IMR-90 (cell line): ENCODE data around the gene WDR91. TPM values are rescaled to one million over a fixed set of nuclear protein-coding genes. Genes with fewer than 3 reads are reported as not detected.

Experiments used
- ATAC-seq: fragments of 200-7000 bp; cut with Tn5 transposase; 2 replicates; pipeline ENCODE4 v1.9.1; 2020; ENCODE audit warnings: low read depth, mild to moderate bottlenecking, moderate library complexity
- BruUV-seq: library from RNA; stranded (reverse); fragments of 400-500 nt; replicated peaks from 2 replicates; lab custom pipeline; 2021; lab: Mats Ljungman, UMichigan
- CTCF ChIA-PET: fragments of 300-600 bp; formaldehyde crosslinking; extraction: SDS; loops from one replicate; lab custom pipeline; 2021; ENCODE audit warnings: antibody characterized with exemption; lab: Yijun Ruan, JAX
- POLR2A ChIA-PET: fragments of 300-600 bp; sonication (Branson Sonifier 250); formaldehyde crosslinking; loops from one replicate; lab custom pipeline; 2022; ENCODE audit warnings: antibody characterized with exemption; ENCODE audit not compliant: unreplicated experiment; lab: Charles Lee
- DNase-seq: peaks from one replicate; pipeline ENCODE4 v3.0.0; 2013
- H2AFZ ChIP-seq: replicated peaks from 2 replicates; pipeline ENCODE3; 2013; ENCODE audit warnings: low read length, mild to moderate bottlenecking; ENCODE audit not compliant: poor library complexity
- H2AK5ac ChIP-seq: 2 replicates; pipeline ENCODE4 v1.6.1; 2013; ENCODE audit warnings: low read depth, low read length, inconsistent platforms
- H2AK9ac ChIP-seq: replicated peaks from 2 replicates; pipeline ENCODE3; 2013; ENCODE audit warnings: mild to moderate bottlenecking, low read depth, low read length, moderate library complexity; ENCODE audit not compliant: poor library complexity
- H2BK120ac ChIP-seq: 2 replicates; pipeline ENCODE4 v1.6.1; 2013; ENCODE audit warnings: low read depth, low read length, inconsistent platforms
- H2BK15ac ChIP-seq: 3 replicates; pipeline ENCODE4 v1.6.1; 2013; ENCODE audit warnings: low read depth, low read length, inconsistent platforms
- H2BK20ac ChIP-seq: 2 replicates; pipeline ENCODE4 v1.6.1; 2013; ENCODE audit warnings: low read depth, mild to moderate bottlenecking, inconsistent platforms, low read length, moderate library complexity
- H2BK5ac ChIP-seq: 2 replicates; pipeline ENCODE4 v1.6.1; 2013; ENCODE audit warnings: mild to moderate bottlenecking, low read depth, low read length, inconsistent platforms; ENCODE audit not compliant: poor library complexity, severe bottlenecking
- H3K14ac ChIP-seq: replicated peaks from 2 replicates; pipeline ENCODE4 v1.6.1; 2013; ENCODE audit warnings: low read depth, low read length, inconsistent platforms
- H3K18ac ChIP-seq: 2 replicates; pipeline ENCODE4 v1.6.1; 2013; ENCODE audit warnings: low read depth, low read length, control low read depth
- H3K23ac ChIP-seq: 2 replicates; pipeline ENCODE4 v1.6.1; 2013; ENCODE audit warnings: low read depth, low read length, inconsistent platforms
- H3K27ac ChIP-seq: 2 replicates; pipeline ENCODE4 v1.5.1; 2013; ENCODE audit warnings: mild to moderate bottlenecking, control low read depth, low read length; ENCODE audit not compliant: insufficient read depth
- H3K27me3 ChIP-seq: 2 replicates; pipeline ENCODE4 v1.6.1; 2013; ENCODE audit warnings: low read length; ENCODE audit not compliant: control insufficient read depth, insufficient read depth
- H3K36me3 ChIP-seq: 2 replicates; pipeline ENCODE4 v1.6.1; 2013; ENCODE audit warnings: low read length, mixed read lengths; ENCODE audit not compliant: control insufficient read depth, insufficient read depth
- H3K4ac ChIP-seq: 2 replicates; pipeline ENCODE4 v1.6.1; 2013; ENCODE audit warnings: low read depth, low read length, inconsistent platforms
- H3K4me1 ChIP-seq: 2 replicates; pipeline ENCODE4 v1.6.1; 2013; ENCODE audit warnings: low read length, mixed read lengths; ENCODE audit not compliant: control insufficient read depth, insufficient read depth
- H3K4me2 ChIP-seq: 2 replicates; pipeline ENCODE4 v1.6.1; 2013; ENCODE audit warnings: low read depth, mild to moderate bottlenecking, control low read depth, low read length, moderate library complexity
- H3K4me3 ChIP-seq: 2 replicates; pipeline ENCODE4 v1.5.1; 2013; ENCODE audit warnings: low read depth, mild to moderate bottlenecking, control low read depth, low read length, moderate library complexity; ENCODE audit not compliant: insufficient read depth
- H3K56ac ChIP-seq: 2 replicates; pipeline ENCODE4 v1.6.1; 2013; ENCODE audit warnings: low read length, inconsistent platforms; ENCODE audit not compliant: insufficient read depth; ENCODE audit errors: extremely low read depth
- H3K79me1 ChIP-seq, 2 experiments: 2 replicates each; pipeline ENCODE4 v1.6.1; 2013; ENCODE audit warnings: low read length in 2 of 2, inconsistent platforms in 1 of 2, low read depth in 1 of 2
- H3K9ac ChIP-seq: 2 replicates; pipeline ENCODE4 v1.6.1; 2013; ENCODE audit warnings: low read depth, low read length, control low read depth
- H3K9me1 ChIP-seq: 2 replicates; pipeline ENCODE4 v1.6.1; 2013; ENCODE audit warnings: low read length, inconsistent platforms; ENCODE audit not compliant: insufficient read depth
- H3K9me3 ChIP-seq: 2 replicates; pipeline ENCODE4 v1.6.1; 2013; ENCODE audit warnings: low read length; ENCODE audit not compliant: control insufficient read depth, insufficient read depth
- H4K20me1 ChIP-seq: 2 replicates; pipeline ENCODE4 v1.6.1; 2013; ENCODE audit warnings: low read length, inconsistent platforms; ENCODE audit not compliant: insufficient read depth
- H4K5ac ChIP-seq: 2 replicates; pipeline ENCODE4 v1.6.1; 2013; ENCODE audit warnings: mild to moderate bottlenecking, low read depth, low read length, control low read depth
- H4K8ac ChIP-seq, 2 experiments: 2 replicates each; pipeline ENCODE4 v1.6.1; 2013; ENCODE audit warnings: low read depth in 2 of 2, low read length in 2 of 2, control low read depth in 1 of 2, inconsistent platforms in 1 of 2
- H4K91ac ChIP-seq: 2 replicates; pipeline ENCODE4 v1.6.1; 2013; ENCODE audit warnings: low read depth, low read length, inconsistent platforms; ENCODE audit not compliant: insufficient read depth
- BHLHE40 ChIP-seq: fragments of 150-350 bp; IDR thresholded peaks from 2 replicates; pipeline ENCODE4 v1.6.1; 2016; ENCODE audit warnings: mild to moderate bottlenecking, low read depth, low read length
- CEBPB ChIP-seq: IDR thresholded peaks from 2 replicates; pipeline ENCODE4 v1.6.1; 2012; ENCODE audit warnings: low read depth, low read length, improper control_type of control experiment
- CHD1 ChIP-seq: IDR thresholded peaks from 2 replicates; pipeline ENCODE4 v1.6.1; 2012; ENCODE audit warnings: low read depth, low read length, improper control_type of control experiment
- CTCF ChIP-seq: conservative IDR thresholded peaks from 2 replicates; pipeline ENCODE4 v1.5.1; 2012; ENCODE audit warnings: mild to moderate bottlenecking, low read depth, low read length, improper control_type of control experiment
- ELK1 ChIP-seq: fragments of 150-350 bp; IDR thresholded peaks from 2 replicates; pipeline ENCODE4 v1.6.1; 2016; ENCODE audit warnings: low read depth, mild to moderate bottlenecking, low read length, moderate library complexity, borderline replicate concordance
- FOS ChIP-seq: fragments of 150-350 bp; IDR thresholded peaks from 2 replicates; pipeline ENCODE4 v1.6.1; 2016; ENCODE audit warnings: low read depth, low read length
- MAFK ChIP-seq: IDR thresholded peaks from 2 replicates; pipeline ENCODE4 v1.6.1; 2012; ENCODE audit warnings: low read depth, low read length, improper control_type of control experiment
- MAZ ChIP-seq: IDR thresholded peaks from 2 replicates; pipeline ENCODE4 v1.6.1; 2012; ENCODE audit warnings: low read depth, mild to moderate bottlenecking, low read length, improper control_type of control experiment, moderate library complexity, borderline replicate concordance
- MXI1 ChIP-seq: IDR thresholded peaks from 2 replicates; pipeline ENCODE4 v1.6.1; 2012; ENCODE audit warnings: low read depth, mild to moderate bottlenecking, low read length, moderate library complexity, borderline replicate concordance
- NFE2L2 ChIP-seq: fragments of 150-350 bp; IDR thresholded peaks from 2 replicates; pipeline ENCODE4 v1.6.1; 2016; ENCODE audit warnings: low read depth, mild to moderate bottlenecking, low read length
- POLR2A ChIP-seq: IDR thresholded peaks from 2 replicates; pipeline ENCODE4 v1.6.1; 2012; ENCODE audit warnings: mild to moderate bottlenecking, low read depth, low read length
- RAD21 ChIP-seq: IDR thresholded peaks from 2 replicates; pipeline ENCODE4 v1.6.1; 2012; ENCODE audit warnings: low read length, improper control_type of control experiment
- RCOR1 ChIP-seq: IDR thresholded peaks from 2 replicates; pipeline ENCODE4 v1.6.1; 2012; ENCODE audit warnings: mild to moderate bottlenecking, low read length, improper control_type of control experiment; ENCODE audit not compliant: insufficient replicate concordance
- RFX5 ChIP-seq: IDR thresholded peaks from 2 replicates; pipeline ENCODE4 v1.8.0; 2012; ENCODE audit warnings: low read depth, mild to moderate bottlenecking, low read length, moderate library complexity
- SMC3 ChIP-seq: fragments of 150-350 bp; IDR thresholded peaks from 2 replicates; pipeline ENCODE4 v1.6.1; 2016; ENCODE audit warnings: low read depth, mild to moderate bottlenecking, antibody characterized with exemption, low read length, moderate library complexity
- WGBS, 2 experiments: methylation state at CpG; one replicate each; pipeline versions ENCODE4 v1.1.5 to v1.1.7; 2013; ENCODE audit warnings: missing lambda C conversion rate in 2 of 2; ENCODE audit not compliant: insufficient read length in 1 of 2; ENCODE audit errors: extremely low coverage in 2 of 2; 5-methylcytosine and 5-hydroxymethylcytosine counted together
- dilution Hi-C: fragments of 300-500 bp; cut with HindIII; formaldehyde crosslinking; loops from one replicate; pipeline ENCODE4 v1.14.3; 2018; ENCODE audit warnings: low sequenced_read_pairs; ENCODE audit not compliant: unreplicated experiment
- in situ Hi-C: fragments of 300-500 bp; cut with MboI; formaldehyde crosslinking; loops from 3 replicates; pipeline ENCODE4 v1.14.3; 2019; ENCODE audit warnings: low sequenced_read_pairs, inconsistent platforms, mixed read lengths
- intact Hi-C: fragments of 100-400 bp; cut with micrococcal nuclease; formaldehyde crosslinking; loops from 2 replicates; pipeline ENCODE4 v1.10.0; 2022
- polyA plus RNA-seq, 3 experiments: library from polyadenylated mRNA; depleted of rRNA; stranded (reverse); fragments of >200 nt; gene quantifications; 2 replicates each; pipeline ENCODE4 v1.2.3, GENCODE V29; 2012; ENCODE audit warnings: low replicate concordance in 1 of 3
- total RNA-seq: library from RNA; depleted of rRNA; stranded (reverse); fragments of >200 nt; gene quantifications from 2 replicates; pipeline ENCODE4 v1.2.3, GENCODE V29; 2012
- TF ChIP-seq, protein P1 (sequence below): fragments of 150-350 bp; IDR thresholded peaks from 2 replicates; pipeline ENCODE4 v1.6.1; 2017; ENCODE audit warnings: mild to moderate bottlenecking, antibody characterized with exemption, low read length, low read depth

Gene WDR91
- total and polyA plus RNA-seq, 2 of the 4 experiments (the other 2 are of a cell fraction) = 5.2 to 10.3 TPM

DNA sequence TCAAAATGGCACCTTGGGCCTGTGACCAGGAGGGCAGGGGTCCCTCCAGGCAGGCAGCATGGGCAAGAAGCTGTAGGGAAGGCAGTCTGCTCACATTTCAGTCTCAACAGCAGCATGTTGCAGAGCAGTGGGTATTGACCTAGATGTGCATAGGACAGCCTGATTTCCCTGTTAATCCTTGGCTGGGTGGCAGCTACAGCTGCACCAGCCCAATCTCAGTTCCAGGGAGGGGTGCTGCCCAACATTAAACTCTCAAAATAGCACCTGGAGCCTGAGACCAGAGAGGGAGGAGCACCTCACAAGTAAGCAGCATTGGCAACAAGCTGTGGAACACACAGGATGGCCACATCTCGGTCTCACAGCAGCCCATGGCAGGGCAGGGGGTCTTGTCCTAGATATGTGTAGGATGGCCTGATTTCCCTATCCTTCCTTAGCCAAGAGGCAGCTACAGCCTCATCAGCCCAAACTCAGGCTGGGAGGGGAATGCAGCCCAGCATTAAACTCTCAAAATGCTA lies 53.1 kb downstream of the WDR91 start:
- H4K91ac ChIP-seq = no peak overlapping the region
- H3K9me1 ChIP-seq = peaks cover 4% of the 10 kb centered on the region
- H2AK9ac ChIP-seq = no peak overlapping the region
- ATAC-seq (no peak), DNase-seq (no peak)
- no peak overlapping the region for H3K9ac ChIP-seq
- no peak overlapping the region for H4K8ac ChIP-seq
- peak overlapping the region; percentile 36; the same call in 1 of the 2 replicates for H2AK5ac ChIP-seq
- peaks cover 16% of the 10 kb centered on the region for H3K4me1 ChIP-seq
- H3K4me2 ChIP-seq = no peak overlapping the region
- no peak overlapping the region for H2AFZ ChIP-seq
- peaks cover 5% of the 10 kb centered on the region; the same call in 1 of the 2 replicates for H3K9me3 ChIP-seq
- H3K27ac ChIP-seq = no peak overlapping the region
- H3K18ac ChIP-seq = no peak overlapping the region
- no peak overlapping the region for H3K23ac ChIP-seq
- no peak overlapping the region for H4K5ac ChIP-seq
- TF ChIP-seq MAZ (no peak), CTCF (no peak), CHD1 (no peak), SMC3 (no peak), RCOR1 (no peak), POLR2A (no peak), MXI1 (no peak), RFX5 (no peak), RAD21 (no peak), BHLHE40 (no peak), CEBPB (no peak), MAFK (no peak), FOS (no peak), ELK1 (no peak), NFE2L2 (no peak)
- TF ChIP-seq, protein P1, sequence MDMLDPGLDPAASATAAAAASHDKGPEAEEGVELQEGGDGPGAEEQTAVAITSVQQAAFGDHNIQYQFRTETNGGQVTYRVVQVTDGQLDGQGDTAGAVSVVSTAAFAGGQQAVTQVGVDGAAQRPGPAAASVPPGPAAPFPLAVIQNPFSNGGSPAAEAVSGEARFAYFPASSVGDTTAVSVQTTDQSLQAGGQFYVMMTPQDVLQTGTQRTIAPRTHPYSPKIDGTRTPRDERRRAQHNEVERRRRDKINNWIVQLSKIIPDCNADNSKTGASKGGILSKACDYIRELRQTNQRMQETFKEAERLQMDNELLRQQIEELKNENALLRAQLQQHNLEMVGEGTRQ = no peak
- H3K14ac ChIP-seq = no peak overlapping the region; the same call in 1 of the 2 replicates
- no peak overlapping the region; the same call in 2 of the 3 replicates for H2BK15ac ChIP-seq
- H3K4me3 ChIP-seq = no peak overlapping the region
- no peaks in the 10 kb centered on the region for H3K36me3 ChIP-seq
- H3K4ac ChIP-seq = no peak overlapping the region
- ChIA-PET CTCF (no interaction called here), POLR2A (interaction anchor here (0.6 kb wide), 1 partner anchor 17 kb away, joined by 3 read pairs; no protein-coding TSS in a partner anchor)
- intact Hi-C loops = no loop called here
- in situ Hi-C loops = no loop called here
- no peaks in the 10 kb centered on the region for H3K27me3 ChIP-seq
- no peaks in the 10 kb centered on the region for H4K20me1 ChIP-seq
- dilution Hi-C loops = no loop called here
- H2BK120ac ChIP-seq = no peak overlapping the region
- BruUV-seq = no TSS peak
- H3K79me1 ChIP-seq = peaks cover 0 to 19% of the 10 kb centered on the region in 2 experiments; a peak in 2 of 4 replicates
- H3K56ac ChIP-seq = no peak overlapping the region
- no CpG with 5 or more reads among the region's 1 CpG for WGBS, 2 experiments
- H2BK5ac ChIP-seq = no peak overlapping the region
- H2BK20ac ChIP-seq = no peak overlapping the region
